ENCODE measurements around the gene MET. TPM values are rescaled to one million over a fixed set of nuclear protein-coding genes. Genes with fewer than 3 reads are reported as not detected.

Gene MET
- 12.9 and 15.1 TPM in 2 replicates for total RNA-seq (2021; fragmentation: NEBNext Ultra II Directional; extraction: Animal tissue kit (Norgen Biotek cat#: 25700))
- polyA plus RNA-seq (2011; rRNA removed): 3.5 TPM in 2 replicates
- polyA plus RNA-seq (2011; cell fraction: cytosol; rRNA removed): 4.8 TPM
- 6.1 TPM for polyA plus RNA-seq (2011; cell fraction: nucleus; rRNA removed)
- polyA plus RNA-seq (2012, experiment 1 of 2): 3.5 to 6.4 TPM (median 5.5 TPM) in 4 replicates
- polyA plus RNA-seq (2012, experiment 2 of 2): 0.59 TPM
- 13.0 TPM for polyA plus RNA-seq (2013, experiment 1 of 2)
- 13.4 TPM for polyA plus RNA-seq (2013, experiment 2 of 2)
- 26.9 and 40.5 TPM in 2 replicates for polyA minus RNA-seq (2011; rRNA and poly(A)+ RNA removed)
- polyA minus RNA-seq (2011; cell fraction: cytosol; rRNA and poly(A)+ RNA removed): 9.5 TPM
- polyA minus RNA-seq (2011; cell fraction: nucleus; rRNA and poly(A)+ RNA removed): 23.8 TPM
- long read RNA-seq, experiment 1, partial matches to known transcripts: 2 of 10 reads
- long read RNA-seq, experiment 1, other reads (novel, unspliced or antisense): 8 of 10 reads
- long read RNA-seq, experiment 2, partial matches to known transcripts: 0 of 1 reads
- long read RNA-seq, experiment 2, other reads (novel, unspliced or antisense): 1 of 1 reads

DNA sequence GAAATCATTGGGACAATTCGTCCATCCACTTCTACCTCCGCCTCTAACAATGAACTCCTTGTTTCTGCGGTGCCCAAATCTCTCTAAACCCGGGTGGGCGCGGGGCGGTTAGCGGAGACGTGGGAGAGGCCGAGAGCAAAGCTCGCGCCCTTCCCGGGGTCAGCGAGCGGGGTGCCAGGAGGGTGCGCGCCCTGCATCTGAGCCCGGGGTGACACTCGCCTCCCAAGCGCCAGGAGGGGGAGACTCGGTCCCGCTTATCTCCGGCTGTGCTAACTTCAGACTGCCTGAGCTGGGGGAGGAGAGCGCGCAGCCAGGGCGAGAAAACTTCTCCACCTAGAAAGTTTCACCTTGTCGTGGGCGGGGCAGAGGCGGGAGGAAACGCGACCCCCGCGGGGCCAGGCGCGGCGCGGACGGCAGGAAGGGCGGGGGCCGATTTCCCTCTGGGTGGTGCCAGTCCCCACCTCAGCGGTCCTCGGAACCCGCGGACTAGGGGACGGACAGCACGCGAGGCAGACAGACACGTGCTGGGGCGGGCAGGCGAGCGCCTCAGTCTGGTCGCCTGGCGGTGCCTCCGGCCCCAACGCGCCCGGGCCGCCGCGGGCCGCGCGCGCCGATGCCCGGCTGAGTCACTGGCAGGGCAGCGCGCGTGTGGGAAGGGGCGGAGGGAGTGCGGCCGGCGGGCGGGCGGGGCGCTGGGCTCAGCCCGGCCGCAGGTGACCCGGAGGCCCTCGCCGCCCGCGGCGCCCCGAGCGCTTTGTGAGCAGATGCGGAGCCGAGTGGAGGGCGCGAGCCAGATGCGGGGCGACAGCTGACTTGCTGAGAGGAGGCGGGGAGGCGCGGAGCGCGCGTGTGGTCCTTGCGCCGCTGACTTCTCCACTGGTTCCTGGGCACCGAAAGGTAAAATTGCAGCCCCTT is at the start of gene MET:
Gene MET (plus strand): TSS at position 516 of the 915 bp plus-strand sequence. CDS start 26,889 bp downstream, outside the sequence.
- Histone ChIP-seq H3K4me3 (ENCODE audit: extremely low read depth in 1 of 4, insufficient read depth in 2 of 4, low read depth in 3 of 4, low read length in 4 of 4) (peak within 1 kb of the TSS; percentile 45 to 80 (median 74)), H3K9ac (replicated peaks in 1 of 4; ENCODE audit: extremely low read depth in 1 of 4, low read depth in 3 of 4, low read length in 3 of 4) (peak within 1 kb of the TSS; percentile 10 to 61 (median 46); a peak in 5 of 7 replicates), H3K18ac (ENCODE audit: extremely low read depth, low read length) (peak within 1 kb of the TSS; percentile 81), H3K23me2 (ENCODE audit: low read depth, low read length) (peaks cover 8% of the 10 kb centered on the region), H2AFZ (ENCODE audit: low read length) (peak within 1 kb of the TSS; percentile 82), H2BK15ac (ENCODE audit: low read length) (no peak within 1 kb of the TSS; the same call in 1 of the 2 replicates), H3K36me3 (ENCODE audit: control insufficient read depth in 2 of 4, insufficient read depth in 4 of 4, low read length in 3 of 4) (no peaks in the 10 kb centered on the region), H3K27me3 (replicated peaks in 1 of 4; ENCODE audit: control insufficient read depth in 3 of 4, extremely low read depth in 1 of 4, insufficient read depth in 3 of 4, low read length in 3 of 4) (peaks cover 0 to 21% (median 7%) of the 10 kb centered on the region in 4 experiments; a peak in 5 of 7 replicates), H3K27ac (ENCODE audit: low read depth, low read length) (no peak within 1 kb of the TSS), H3K56ac (replicated peaks; ENCODE audit: insufficient read length, low read depth, low read length) (peak within 1 kb of the TSS; percentile 47), H4K5ac (ENCODE audit: insufficient read length, low read depth, low read length) (peak within 1 kb of the TSS; percentile 15), H3K4me1 (replicated peaks in 1 of 4; ENCODE audit: control insufficient read depth in 3 of 4, insufficient read depth in 4 of 4, low read length in 3 of 4) (peaks cover 0 to 9% (median 2%) of the 10 kb centered on the region in 4 experiments; a peak in 5 of 7 replicates), H3K23ac (ENCODE audit: insufficient read length) (no peak within 1 kb of the TSS), H4K8ac (ENCODE audit: extremely low read depth, insufficient read depth, low read length) (peak within 1 kb of the TSS; percentile 73; the same call in 1 of the 2 replicates), H2BK5ac (ENCODE audit: low read depth, low read length) (no peak within 1 kb of the TSS; the same call in 1 of the 2 replicates), H2BK120ac (replicated peaks; ENCODE audit: low read depth, low read length) (no peak within 1 kb of the TSS), H3K4me2 (ENCODE audit: insufficient read depth in 1 of 2, low read depth in 2 of 2, low read length in 2 of 2) (peak within 1 kb of the TSS; percentile 94 to 98), H3K79me2 (ENCODE audit: control insufficient read depth in 1 of 2, insufficient read depth in 2 of 2, low read length in 2 of 2) (no peaks in the 10 kb centered on the region), H3K14ac (ENCODE audit: insufficient read length) (no peak within 1 kb of the TSS), H3K79me1 (ENCODE audit: low read depth, low read length) (no peaks in the 10 kb centered on the region), H3K9me3 (ENCODE audit: insufficient read depth in 2 of 2, low read depth in 1 of 2, low read length in 1 of 2) (no peaks in the 10 kb centered on the region), H3K4ac (replicated peaks; ENCODE audit: insufficient read length, low read depth, low read length) (no peak within 1 kb of the TSS), H4K20me1 (replicated peaks in 1 of 2; ENCODE audit: control insufficient read depth in 1 of 2, insufficient read depth in 2 of 2, low read length in 2 of 2) (no peaks in the 10 kb centered on the region), H2BK12ac (ENCODE audit: low read depth, low read length) (peak within 1 kb of the TSS; percentile 84), H4K91ac (replicated peaks; ENCODE audit: insufficient read length, low read length) (peak within 1 kb of the TSS; percentile 69), H2AK5ac (ENCODE audit: low read depth, low read length) (no peak within 1 kb of the TSS), H2BK20ac (ENCODE audit: low read length) (no peak within 1 kb of the TSS)
- ChIA-PET CTCF (ENCODE audit: partially characterized antibody) (interaction anchor here (0.7 to 3.5 kb wide), 16 partner anchors 11 to 435 kb away, joined by 3 to 11 read pairs (median 4); no protein-coding TSS in a partner anchor), POLR2A (ENCODE audit: partially characterized antibody) (interaction anchor here (1.0 to 1.1 kb wide), 2 partner anchors 15 to 150 kb away, joined by 3 read pairs; no protein-coding TSS in a partner anchor)
- WGBS, 2 experiments (ENCODE audit: extremely low coverage in 1 of 2, insufficient coverage in 1 of 2, insufficient read length in 1 of 2, insufficient replicate concordance in 2 of 2, low coverage in 1 of 2, low lambda C conversion rate in 2 of 2, missing lambda C conversion rate in 1 of 2): 1% methylated on average over 67 of the region's 101 CpGs; no CpG with 5 or more reads in 1 of the 2 experiments
- DNase-seq (ENCODE audit: low read depth in 1 of 2, low spot score in 2 of 2) (peak in 1 of 2 experiments; percentile 83), FAIRE-seq (no peak)
- TF ChIP-seq, protein P1, sequence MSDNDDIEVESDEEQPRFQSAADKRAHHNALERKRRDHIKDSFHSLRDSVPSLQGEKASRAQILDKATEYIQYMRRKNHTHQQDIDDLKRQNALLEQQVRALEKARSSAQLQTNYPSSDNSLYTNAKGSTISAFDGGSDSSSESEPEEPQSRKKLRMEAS (IDR thresholded peaks at IDR 0.05): peak; percentile 94
- TF ChIP-seq SUZ12 (IDR thresholded peaks at IDR 0.05; ENCODE audit: low read length) (no peak; the same call in none of the 2 replicates), SP4 (IDR thresholded peaks at IDR 0.05; ENCODE audit: low read length) (0 out of 2 replicates have a peak, but pooled peaks have one; percentile 23), CEBPB (IDR thresholded peaks at IDR 0.05; ENCODE audit: low read depth, low read length) (no peak), TEAD4 (IDR thresholded peaks at IDR 0.05; ENCODE audit: low read depth, low read length) (no peak), KDM4A (IDR thresholded peaks at IDR 0.05; ENCODE audit: low read depth, low read length, severe bottlenecking) (peak; percentile 94)
- TF ChIP-seq, protein P2, sequence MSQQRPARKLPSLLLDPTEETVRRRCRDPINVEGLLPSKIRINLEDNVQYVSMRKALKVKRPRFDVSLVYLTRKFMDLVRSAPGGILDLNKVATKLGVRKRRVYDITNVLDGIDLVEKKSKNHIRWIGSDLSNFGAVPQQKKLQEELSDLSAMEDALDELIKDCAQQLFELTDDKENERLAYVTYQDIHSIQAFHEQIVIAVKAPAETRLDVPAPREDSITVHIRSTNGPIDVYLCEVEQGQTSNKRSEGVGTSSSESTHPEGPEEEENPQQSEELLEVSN (IDR thresholded peaks at IDR 0.05): peak; percentile 64; the same call in 1 of the 2 replicates
